Osteoblast (primary cell): ENCODE data around the gene CEPT1. TPM values are rescaled to one million over a fixed set of nuclear protein-coding genes. Genes with fewer than 3 reads are reported as not detected.
"Not testable (repeated sequence)": the region's sequence is repeated elsewhere in the genome, so short reads cannot be mapped to it uniquely, and the experiment has no call there.

ENCODE experiments used
- DNase-seq: peaks from one replicate; pipeline ENCODE4 v3.0.0; 2011; ENCODE audit warnings: low spot score, mixed read lengths; ENCODE audit not compliant: insufficient read length; ENCODE audit errors: missing footprints
- H2AFZ ChIP-seq: 2 replicates; pipeline ENCODE4 v1.6.0; 2011; ENCODE audit warnings: mild to moderate bottlenecking, low read length
- H3K27ac ChIP-seq: 2 replicates; pipeline ENCODE4 v1.5.1; 2011; ENCODE audit warnings: mild to moderate bottlenecking, low read depth, low read length, moderate library complexity
- H3K27me3 ChIP-seq: 2 replicates; pipeline ENCODE4 v1.6.0; 2012; ENCODE audit warnings: mild to moderate bottlenecking, control low read depth, inconsistent platforms, low read length, moderate library complexity; ENCODE audit not compliant: insufficient read depth
- H3K36me3 ChIP-seq: 2 replicates; pipeline ENCODE4 v1.5.1; 2011; ENCODE audit warnings: mild to moderate bottlenecking, low read length, control low read depth, moderate library complexity; ENCODE audit not compliant: insufficient read depth
- H3K4me1 ChIP-seq: 2 replicates; pipeline ENCODE4 v1.5.1; 2011; ENCODE audit warnings: mild to moderate bottlenecking, low read length, control low read depth, moderate library complexity; ENCODE audit not compliant: insufficient read depth
- H3K4me2 ChIP-seq: 2 replicates; pipeline ENCODE4 v1.6.0; 2011; ENCODE audit warnings: mild to moderate bottlenecking, low read length; ENCODE audit not compliant: insufficient read depth
- H3K4me3 ChIP-seq: fragments of 200-600 bp; sonication (generic); 3 replicates; pipeline ENCODE4 v1.5.1; 2012; ENCODE audit warnings: mild to moderate bottlenecking, low read length, inconsistent platforms; ENCODE audit not compliant: insufficient read depth
- H3K79me2 ChIP-seq: 2 replicates; pipeline ENCODE4 v1.6.0; 2012; ENCODE audit warnings: mild to moderate bottlenecking, low read length, control low read depth, inconsistent platforms; ENCODE audit not compliant: insufficient read depth
- H3K9me3 ChIP-seq: 2 replicates; pipeline ENCODE4 v1.5.1; 2011; ENCODE audit warnings: low read depth, low read length, control low read depth
- H4K20me1 ChIP-seq: 2 replicates; pipeline ENCODE4 v1.6.0; 2012; ENCODE audit warnings: mild to moderate bottlenecking, low read length, control low read depth; ENCODE audit not compliant: insufficient read depth
- total RNA-seq: library from RNA; depleted of rRNA; stranded (reverse); fragments of >200 nt; gene quantifications from 2 replicates; pipeline ENCODE4 v1.2.3, GENCODE V29; 2012
- TF ChIP-seq, protein P1 (sequence below): IDR thresholded peaks from 2 replicates; pipeline ENCODE4 v1.5.1; 2011; ENCODE audit warnings: mild to moderate bottlenecking, low read depth, low read length, moderate library complexity; ENCODE audit errors: extremely low read depth

The CEPT1 gene
- total RNA-seq, 1 donor = 37.3 TPM

DNA sequence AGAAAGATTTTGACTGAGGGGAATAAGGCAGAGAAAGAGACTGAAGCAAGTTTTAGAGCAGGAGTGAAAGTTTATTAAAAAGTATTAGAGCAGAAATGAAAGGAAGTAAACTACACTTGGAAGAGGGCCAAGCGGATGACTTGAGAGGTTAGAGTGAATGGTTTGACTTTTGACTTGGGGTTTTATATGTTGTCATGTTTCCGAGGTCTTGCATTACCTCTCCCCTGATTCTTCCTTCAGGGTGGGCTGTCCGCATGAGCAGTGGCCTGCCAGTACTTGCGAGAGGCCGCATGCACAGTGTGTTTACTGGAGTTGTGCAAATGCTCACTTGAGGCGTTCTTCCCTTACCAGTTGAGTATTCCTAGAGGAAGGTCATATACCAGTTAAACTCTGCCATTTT is 73.4 kb downstream of the CEPT1 start:
- TF ChIP-seq, protein P1, sequence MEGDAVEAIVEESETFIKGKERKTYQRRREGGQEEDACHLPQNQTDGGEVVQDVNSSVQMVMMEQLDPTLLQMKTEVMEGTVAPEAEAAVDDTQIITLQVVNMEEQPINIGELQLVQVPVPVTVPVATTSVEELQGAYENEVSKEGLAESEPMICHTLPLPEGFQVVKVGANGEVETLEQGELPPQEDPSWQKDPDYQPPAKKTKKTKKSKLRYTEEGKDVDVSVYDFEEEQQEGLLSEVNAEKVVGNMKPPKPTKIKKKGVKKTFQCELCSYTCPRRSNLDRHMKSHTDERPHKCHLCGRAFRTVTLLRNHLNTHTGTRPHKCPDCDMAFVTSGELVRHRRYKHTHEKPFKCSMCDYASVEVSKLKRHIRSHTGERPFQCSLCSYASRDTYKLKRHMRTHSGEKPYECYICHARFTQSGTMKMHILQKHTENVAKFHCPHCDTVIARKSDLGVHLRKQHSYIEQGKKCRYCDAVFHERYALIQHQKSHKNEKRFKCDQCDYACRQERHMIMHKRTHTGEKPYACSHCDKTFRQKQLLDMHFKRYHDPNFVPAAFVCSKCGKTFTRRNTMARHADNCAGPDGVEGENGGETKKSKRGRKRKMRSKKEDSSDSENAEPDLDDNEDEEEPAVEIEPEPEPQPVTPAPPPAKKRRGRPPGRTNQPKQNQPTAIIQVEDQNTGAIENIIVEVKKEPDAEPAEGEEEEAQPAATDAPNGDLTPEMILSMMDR = no peak
- no peaks in the 10 kb centered on the region for H4K20me1 ChIP-seq
- H3K79me2 ChIP-seq = no peaks in the 10 kb centered on the region
- H3K4me2 ChIP-seq = no peak overlapping the region
- H3K27ac ChIP-seq = no peak overlapping the region
- no peaks in the 10 kb centered on the region for H3K4me1 ChIP-seq
- H3K36me3 ChIP-seq = no peaks in the 10 kb centered on the region
- H3K9me3 ChIP-seq = no peaks in the 10 kb centered on the region
- H3K4me3 ChIP-seq = no peak overlapping the region
- H3K27me3 ChIP-seq = no peaks in the 10 kb centered on the region
- H2AFZ ChIP-seq = no peak overlapping the region
- no peak for DNase-seq

DNA sequence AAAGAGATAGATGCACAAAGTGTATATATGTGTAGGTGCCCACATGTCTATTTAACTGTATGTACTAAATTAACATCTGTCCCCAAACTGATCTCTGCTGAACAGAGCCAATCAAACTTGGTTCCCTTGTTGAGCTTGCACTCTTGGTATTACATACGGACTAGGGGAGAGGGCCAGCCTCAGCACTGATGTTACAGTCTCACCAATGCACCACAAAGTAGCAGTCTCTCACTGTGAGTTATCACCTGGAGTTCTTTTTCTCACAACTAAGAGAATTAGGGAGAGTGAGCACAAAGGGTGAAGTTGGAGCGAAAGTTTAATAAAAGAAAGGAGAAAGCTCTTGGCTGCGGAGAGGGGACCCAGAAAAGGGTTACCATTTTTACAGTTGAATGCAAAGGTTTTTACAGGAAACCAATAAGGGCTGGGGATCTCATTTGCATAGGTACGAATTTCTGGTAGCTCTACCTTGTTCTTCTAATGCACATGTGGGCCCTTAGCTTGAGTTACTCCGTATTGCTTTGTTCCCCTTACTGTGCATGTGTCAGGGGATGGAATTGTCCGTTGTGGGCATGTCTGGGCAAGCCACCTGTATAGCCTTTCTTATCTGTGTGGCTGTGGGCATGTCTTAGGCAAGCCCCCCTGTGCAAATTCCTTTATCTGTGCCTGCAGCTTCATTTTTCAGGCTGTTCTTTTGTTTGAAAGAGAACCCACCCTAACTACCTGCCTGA is 74.2 kb downstream of the CEPT1 start:
- Histone ChIP-seq H2AFZ (no peak overlapping the region), H4K20me1 (no peaks in the 10 kb centered on the region), H3K79me2 (no peaks in the 10 kb centered on the region), H3K4me1 (no peaks in the 10 kb centered on the region), H3K9me3 (no peaks in the 10 kb centered on the region), H3K4me2 (no peak overlapping the region), H3K36me3 (no peaks in the 10 kb centered on the region), H3K27ac (no peak overlapping the region), H3K4me3 (no peak overlapping the region), H3K27me3 (no peaks in the 10 kb centered on the region)
- TF ChIP-seq, protein P1 = no peak
- no peak for DNase-seq

DNA sequence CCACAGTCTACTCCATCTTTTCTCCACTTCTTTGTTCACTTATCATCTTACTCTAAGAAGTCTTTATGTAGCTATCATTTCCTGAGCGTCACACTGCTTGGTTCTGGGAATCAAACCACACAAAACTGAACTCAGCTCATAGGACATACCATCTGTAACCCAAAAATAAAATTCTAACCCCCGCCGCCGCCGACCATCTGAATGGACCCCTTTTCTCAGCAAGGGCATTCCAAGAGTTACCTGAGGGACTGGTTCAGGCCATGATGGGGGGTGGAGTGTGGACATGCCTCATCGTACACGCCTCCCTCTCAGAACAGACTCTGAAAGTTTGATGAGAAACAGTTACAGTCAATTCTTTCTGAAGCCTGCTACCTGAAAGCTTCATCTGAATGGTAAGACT is 74.9 kb downstream of the CEPT1 start:
- Histone ChIP-seq H3K9me3 (no peaks in the 10 kb centered on the region), H2AFZ (no peak overlapping the region), H3K79me2 (no peaks in the 10 kb centered on the region), H4K20me1 (no peaks in the 10 kb centered on the region), H3K36me3 (no peaks in the 10 kb centered on the region), H3K27ac (no peak overlapping the region), H3K4me2 (no peak overlapping the region), H3K27me3 (no peaks in the 10 kb centered on the region), H3K4me1 (no peaks in the 10 kb centered on the region), H3K4me3 (no peak overlapping the region)
- TF ChIP-seq, protein P1 = no peak
- no peak for DNase-seq

DNA sequence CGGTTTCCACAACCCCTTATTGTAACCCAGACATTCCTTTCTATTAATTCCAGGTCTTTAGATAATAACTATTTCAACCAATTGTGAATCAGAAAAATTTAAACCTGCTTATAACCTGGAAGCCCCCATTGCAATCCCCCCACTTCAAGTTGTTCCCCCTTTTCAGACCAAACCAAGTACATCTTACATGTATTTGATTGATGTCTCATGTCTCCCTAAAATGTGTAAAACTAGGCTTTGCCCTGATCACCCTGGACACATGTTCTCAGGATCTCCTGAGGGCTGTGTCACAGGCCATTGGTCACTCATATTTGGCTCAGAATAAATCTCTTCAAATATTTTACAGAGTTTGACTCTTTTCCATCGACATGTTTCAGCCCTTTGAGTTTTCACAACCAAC is 75.3 kb downstream of the CEPT1 start:
- H4K20me1 ChIP-seq, H3K4me3 ChIP-seq, H3K4me1 ChIP-seq, H3K9me3 ChIP-seq, H2AFZ ChIP-seq, DNase-seq, H3K27me3 ChIP-seq, H3K4me2 ChIP-seq, H3K27ac ChIP-seq, H3K79me2 ChIP-seq, H3K36me3 ChIP-seq: not testable (repeated sequence)
